Measurements from ENCODE around the gene NCOR1. TPM values are rescaled to one million over a fixed set of nuclear protein-coding genes. Genes with fewer than 3 reads are reported as not detected.
"Not testable (repeated sequence)": the region's sequence is repeated elsewhere in the genome, so short reads cannot be mapped to it uniquely, and the experiment has no call there.

Gene NCOR1
- polyA plus RNA-seq, 3 donors, result 23.2 to 47.0 (median 37.9) TPM

DNA sequence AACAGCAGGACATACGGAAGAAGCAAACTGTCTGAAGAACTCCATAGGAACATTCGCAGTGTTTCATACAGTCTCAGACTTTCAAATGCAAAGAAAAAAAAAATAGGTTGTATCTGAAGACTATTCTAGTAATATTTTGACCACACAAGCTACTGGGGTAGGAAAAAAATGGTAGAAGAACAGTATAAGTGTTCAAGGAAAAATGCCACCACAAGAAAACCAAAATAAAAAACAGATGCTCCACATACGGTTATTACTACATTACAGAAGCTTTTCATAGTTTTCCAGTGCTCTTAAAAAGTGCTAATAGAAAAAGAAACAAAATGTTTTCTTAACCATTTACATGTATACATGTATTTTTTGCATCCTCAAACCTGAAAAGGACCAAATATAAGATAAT is 3.7 kb downstream of the NCOR1 start:
- Histone ChIP-seq H3K4me1 (ENCODE audit: control insufficient read depth in 1 of 2, insufficient read depth in 2 of 2, low read length in 2 of 2) (peaks cover 23 to 35% of the 10 kb centered on the region in 2 donors), H4K20me1 (ENCODE audit: insufficient read depth, low read length) (peaks cover 81% of the 10 kb centered on the region), H3K79me2 (ENCODE audit: insufficient read depth, low read length) (peaks cover 92% of the 10 kb centered on the region), H2AFZ (ENCODE audit: insufficient read depth, low read depth, low read length, poor library complexity, severe bottlenecking) (no peak overlapping the region), H3K4me3 (replicated peaks in 1 of 3; ENCODE audit: low read depth in 2 of 3, low read length in 3 of 3) (no peak overlapping the region), H3K4me2 (replicated peaks; ENCODE audit: extremely low read depth, low read length, poor library complexity, severe bottlenecking) (no peak overlapping the region), H3K9me3 (replicated peaks in 1 of 2; ENCODE audit: control insufficient read depth in 1 of 2, insufficient read depth in 1 of 2, low read length in 2 of 2) (no peaks in the 10 kb centered on the region), H3K36me3 (replicated peaks in 1 of 2; ENCODE audit: control insufficient read depth in 1 of 2, insufficient read depth in 2 of 2, low read length in 2 of 2) (no peaks in the 10 kb centered on the region), H3K27ac (ENCODE audit: low read depth in 1 of 2, low read length in 2 of 2) (no peak overlapping the region), H3K27me3 (ENCODE audit: control insufficient read depth in 2 of 2, insufficient read depth in 2 of 2, low read length in 2 of 2) (no peaks in the 10 kb centered on the region), H3K9ac (ENCODE audit: insufficient read depth, low read length, poor library complexity, severe bottlenecking) (no peak overlapping the region)
- Mint-ChIP-seq H3K27ac (peak overlapping the region in 1 of 7 donors; percentile 30), H3K36me3 (peaks cover 0 to 3% of the 10 kb centered on the region in 2 donors), H3K4me3 (no peak overlapping the region), H3K27me3 (ENCODE audit: low read depth in 3 of 3) (no peaks in the 10 kb centered on the region), H3K9me3 (peaks cover 0 to 3% (median 0%) of the 10 kb centered on the region in 7 donors), H3K4me1 (peaks cover 36% of the 10 kb centered on the region)
- intact Hi-C loops (cut with micrococcal nuclease), result loop anchor here in 1 of 2 donors (5.0 to 10.0 kb wide), 2 partner anchors 76 to 173 kb away; partner anchors contain the start of gene UBB
- no CpG with 5 or more reads among the region's 3 CpGs for WGBS (ENCODE audit: insufficient coverage)
- TF ChIP-seq, protein P1, sequence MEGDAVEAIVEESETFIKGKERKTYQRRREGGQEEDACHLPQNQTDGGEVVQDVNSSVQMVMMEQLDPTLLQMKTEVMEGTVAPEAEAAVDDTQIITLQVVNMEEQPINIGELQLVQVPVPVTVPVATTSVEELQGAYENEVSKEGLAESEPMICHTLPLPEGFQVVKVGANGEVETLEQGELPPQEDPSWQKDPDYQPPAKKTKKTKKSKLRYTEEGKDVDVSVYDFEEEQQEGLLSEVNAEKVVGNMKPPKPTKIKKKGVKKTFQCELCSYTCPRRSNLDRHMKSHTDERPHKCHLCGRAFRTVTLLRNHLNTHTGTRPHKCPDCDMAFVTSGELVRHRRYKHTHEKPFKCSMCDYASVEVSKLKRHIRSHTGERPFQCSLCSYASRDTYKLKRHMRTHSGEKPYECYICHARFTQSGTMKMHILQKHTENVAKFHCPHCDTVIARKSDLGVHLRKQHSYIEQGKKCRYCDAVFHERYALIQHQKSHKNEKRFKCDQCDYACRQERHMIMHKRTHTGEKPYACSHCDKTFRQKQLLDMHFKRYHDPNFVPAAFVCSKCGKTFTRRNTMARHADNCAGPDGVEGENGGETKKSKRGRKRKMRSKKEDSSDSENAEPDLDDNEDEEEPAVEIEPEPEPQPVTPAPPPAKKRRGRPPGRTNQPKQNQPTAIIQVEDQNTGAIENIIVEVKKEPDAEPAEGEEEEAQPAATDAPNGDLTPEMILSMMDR (IDR thresholded peaks at IDR 0.05), result no peak
- no peak for DNase-seq

DNA sequence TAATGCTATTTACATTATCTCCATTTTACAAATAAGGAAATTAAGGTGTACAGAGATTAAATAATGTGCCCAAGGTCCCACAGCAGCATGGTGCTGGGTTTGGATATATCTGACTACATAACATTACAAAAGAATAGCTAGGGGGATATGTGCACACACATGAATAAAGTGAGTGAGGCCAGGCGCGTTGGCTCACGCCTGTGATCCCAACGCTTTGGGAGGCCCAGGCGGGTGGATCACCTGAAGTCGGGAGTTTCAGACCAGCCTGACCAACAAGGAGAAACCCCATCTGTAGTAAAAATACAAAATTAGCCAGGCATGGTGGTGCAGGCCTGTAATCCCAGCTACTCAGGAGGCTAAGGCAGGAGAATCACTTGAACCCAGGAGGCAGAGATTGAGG is 10.6 kb downstream of the NCOR1 start:
- peaks cover 95% of the 10 kb centered on the region for H4K20me1 ChIP-seq (ENCODE audit: insufficient read depth, low read length)
- H3K4me2 ChIP-seq (replicated peaks; ENCODE audit: extremely low read depth, low read length, poor library complexity, severe bottlenecking); H3K36me3 ChIP-seq (replicated peaks in 1 of 2; ENCODE audit: control insufficient read depth in 1 of 2, insufficient read depth in 2 of 2, low read length in 2 of 2); H2AFZ ChIP-seq (ENCODE audit: insufficient read depth, low read depth, low read length, poor library complexity, severe bottlenecking); H3K9me3 ChIP-seq (replicated peaks in 1 of 2; ENCODE audit: control insufficient read depth in 1 of 2, insufficient read depth in 1 of 2, low read length in 2 of 2); H3K4me3 Mint-ChIP-seq; intact Hi-C loops (cut with micrococcal nuclease); H3K4me3 ChIP-seq (replicated peaks in 1 of 3; ENCODE audit: low read depth in 2 of 3, low read length in 3 of 3); H3K27me3 Mint-ChIP-seq (ENCODE audit: low read depth in 3 of 3); DNase-seq; H3K27me3 ChIP-seq (ENCODE audit: control insufficient read depth in 2 of 2, insufficient read depth in 2 of 2, low read length in 2 of 2); H3K9me3 Mint-ChIP-seq; H3K9ac ChIP-seq (ENCODE audit: insufficient read depth, low read length, poor library complexity, severe bottlenecking); H3K36me3 Mint-ChIP-seq; H3K27ac ChIP-seq (ENCODE audit: low read depth in 1 of 2, low read length in 2 of 2); H3K4me1 ChIP-seq (ENCODE audit: control insufficient read depth in 1 of 2, insufficient read depth in 2 of 2, low read length in 2 of 2): not testable (repeated sequence)
- no CpG with 5 or more reads among the region's 6 CpGs for WGBS (ENCODE audit: insufficient coverage)
- Mint-ChIP-seq H3K4me1 (peaks cover 36% of the 10 kb centered on the region), H3K27ac (peak overlapping the region in 1 of 7 donors; percentile 29)
- peaks cover 98% of the 10 kb centered on the region for H3K79me2 ChIP-seq (ENCODE audit: insufficient read depth, low read length)

DNA sequence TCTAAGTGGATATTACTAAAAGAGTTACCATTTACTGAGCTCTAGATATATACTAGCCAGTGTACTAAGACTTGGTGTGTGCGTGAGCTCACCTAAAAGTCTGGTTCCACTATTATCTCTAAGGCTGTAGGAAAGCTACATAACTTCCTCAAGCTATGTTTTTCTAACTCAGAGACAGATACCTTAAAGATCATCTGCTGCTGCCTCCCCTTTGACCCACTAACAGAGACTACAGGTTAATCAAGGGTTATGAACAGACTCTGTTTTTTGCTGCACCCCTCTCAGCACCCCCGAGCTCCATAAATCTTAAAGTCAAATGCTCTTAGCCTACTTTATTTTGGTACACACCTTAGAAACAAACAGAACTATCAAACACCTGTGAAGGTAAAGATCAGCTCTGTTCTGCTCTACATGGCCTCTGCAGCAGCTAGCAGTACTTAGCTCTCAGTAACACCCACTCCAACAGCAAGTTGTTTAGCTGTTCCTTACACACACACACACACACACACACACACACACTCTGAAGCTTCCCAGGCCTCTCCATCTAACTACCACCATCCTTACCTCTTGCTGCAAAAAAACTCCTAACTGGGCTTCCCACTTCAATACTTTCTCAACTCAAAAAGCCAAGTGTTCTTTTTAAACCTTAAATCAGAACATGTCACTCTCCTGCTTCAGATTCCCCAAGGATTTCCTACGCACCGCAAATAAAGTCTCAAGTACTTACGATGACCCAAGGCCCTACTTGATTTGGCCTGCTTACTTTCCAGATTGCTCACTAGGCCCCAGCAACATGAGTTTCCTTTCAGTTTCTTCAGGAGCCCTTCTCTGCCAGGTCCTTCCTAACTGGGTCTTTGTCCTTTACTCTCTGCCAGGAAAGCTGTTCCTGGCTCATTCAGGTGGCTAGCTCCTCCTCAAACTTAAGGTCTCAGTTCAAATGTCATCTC is 12.5 kb downstream of the NCOR1 start:
- WGBS (ENCODE audit: insufficient coverage), result 97% methylated on average over 4 of the region's 5 CpGs
- peaks cover 44% of the 10 kb centered on the region for H3K4me1 Mint-ChIP-seq
- H3K4me1 ChIP-seq (ENCODE audit: control insufficient read depth in 1 of 2, insufficient read depth in 2 of 2, low read length in 2 of 2), result peaks cover 14 to 21% of the 10 kb centered on the region in 2 donors
- intact Hi-C loops (cut with micrococcal nuclease); H3K4me3 Mint-ChIP-seq; H2AFZ ChIP-seq (ENCODE audit: insufficient read depth, low read depth, low read length, poor library complexity, severe bottlenecking); H3K27ac ChIP-seq (ENCODE audit: low read depth in 1 of 2, low read length in 2 of 2); H3K9me3 ChIP-seq (replicated peaks in 1 of 2; ENCODE audit: control insufficient read depth in 1 of 2, insufficient read depth in 1 of 2, low read length in 2 of 2); H3K27me3 Mint-ChIP-seq (ENCODE audit: low read depth in 3 of 3); H3K4me2 ChIP-seq (replicated peaks; ENCODE audit: extremely low read depth, low read length, poor library complexity, severe bottlenecking); H3K27me3 ChIP-seq (ENCODE audit: control insufficient read depth in 2 of 2, insufficient read depth in 2 of 2, low read length in 2 of 2); DNase-seq; H3K9me3 Mint-ChIP-seq; H3K4me3 ChIP-seq (replicated peaks in 1 of 3; ENCODE audit: low read depth in 2 of 3, low read length in 3 of 3); H3K36me3 ChIP-seq (replicated peaks in 1 of 2; ENCODE audit: control insufficient read depth in 1 of 2, insufficient read depth in 2 of 2, low read length in 2 of 2); H3K9ac ChIP-seq (ENCODE audit: insufficient read depth, low read length, poor library complexity, severe bottlenecking): not testable (repeated sequence)
- H3K79me2 ChIP-seq (ENCODE audit: insufficient read depth, low read length), result peaks cover 96% of the 10 kb centered on the region
- H4K20me1 ChIP-seq (ENCODE audit: insufficient read depth, low read length), result peaks cover 93% of the 10 kb centered on the region
- H3K27ac Mint-ChIP-seq, result peak overlapping the region in 6 of 7 donors; percentile 15 to 77 (median 54)
- peaks cover 3 to 13% of the 10 kb centered on the region in 2 donors for H3K36me3 Mint-ChIP-seq

Data from CD14-positive monocyte (primary cell).